AG20443 (cell line): ENCODE results near the gene SLC39A6.
"Not testable (repeated sequence)": the region's sequence is repeated elsewhere in the genome, so short reads cannot be mapped to it uniquely, and the experiment has no call there.

Experiments
- DNase-seq: peaks from one replicate; pipeline ENCODE4 v3.0.0; 2012; ENCODE audit warnings: low spot score, mixed read lengths

Gene SLC39A6

DNA sequence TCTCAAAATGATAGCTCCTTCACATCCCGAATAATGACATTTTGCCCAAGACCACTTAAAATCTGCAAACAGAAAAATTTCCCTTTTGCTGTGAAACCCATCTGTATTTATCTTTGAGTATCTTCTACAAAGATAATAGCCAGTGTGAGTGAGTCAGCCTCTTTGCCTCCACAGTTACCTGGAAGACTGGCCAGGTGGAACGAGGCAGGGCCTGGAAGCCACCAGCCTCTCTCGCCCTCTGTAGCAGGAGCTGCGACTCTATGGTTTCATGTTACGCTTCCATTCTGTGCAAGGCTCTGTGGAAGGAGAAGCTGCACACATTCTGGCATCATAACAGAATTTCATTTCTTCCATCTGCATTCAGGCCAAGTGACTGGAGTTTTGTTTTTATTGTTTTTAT lies 10.1 kb upstream of the SLC39A6 start:
- no peak for DNase-seq

DNA sequence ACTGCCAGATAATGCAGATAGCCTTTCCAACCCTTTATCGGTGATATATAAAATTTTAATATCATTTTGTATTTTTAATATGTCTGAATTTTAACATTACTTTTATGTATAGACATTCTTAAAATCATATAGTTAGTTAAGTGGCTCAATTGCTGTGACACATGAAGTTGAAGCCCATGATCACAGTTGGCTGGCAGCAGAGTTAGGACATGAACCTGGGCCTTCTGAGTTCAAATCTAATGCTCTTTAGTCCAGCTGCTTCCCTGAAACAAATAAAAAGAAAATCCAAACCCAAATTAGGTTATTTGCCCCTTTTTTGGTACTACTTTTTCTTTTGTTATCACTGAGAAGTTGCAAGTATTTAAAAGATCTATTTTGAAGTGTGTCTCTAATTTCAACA lies 6.1 kb upstream of the SLC39A6 start:
- no peak for DNase-seq

DNA sequence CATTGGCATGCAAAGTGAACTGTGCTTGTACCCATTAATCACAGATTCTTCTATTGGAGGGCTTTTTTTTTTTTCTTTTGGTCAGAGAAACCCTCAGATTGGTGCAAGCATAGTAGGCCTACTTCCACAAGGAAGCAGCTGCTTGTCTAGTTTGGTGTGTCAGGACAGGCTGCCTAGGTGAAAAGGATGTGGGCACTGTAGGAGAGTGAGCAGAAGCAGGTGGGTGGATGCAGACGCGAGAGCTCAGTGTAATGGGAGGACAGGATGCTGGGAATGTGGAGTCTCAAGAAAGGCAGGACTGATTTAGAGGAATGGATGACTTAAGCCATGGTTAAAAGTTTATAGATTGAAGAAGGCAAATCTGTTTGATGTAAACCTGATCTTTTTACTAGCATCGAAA lies 3.6 kb upstream of the SLC39A6 start:
- DNase-seq: no peak

- DNase-seq: no peak
These were observed 2.7 kb upstream of the SLC39A6 start for GRCh38 chr18:36131692-36132483.

GRCh38 chr18:36130883-36131653 lies 1.9 kb upstream of the SLC39A6 start:
- no peak for DNase-seq

GRCh38 chr18:36130039-36130831 lies 1.1 kb upstream of the SLC39A6 start:
- peak; percentile 9 for DNase-seq

DNA sequence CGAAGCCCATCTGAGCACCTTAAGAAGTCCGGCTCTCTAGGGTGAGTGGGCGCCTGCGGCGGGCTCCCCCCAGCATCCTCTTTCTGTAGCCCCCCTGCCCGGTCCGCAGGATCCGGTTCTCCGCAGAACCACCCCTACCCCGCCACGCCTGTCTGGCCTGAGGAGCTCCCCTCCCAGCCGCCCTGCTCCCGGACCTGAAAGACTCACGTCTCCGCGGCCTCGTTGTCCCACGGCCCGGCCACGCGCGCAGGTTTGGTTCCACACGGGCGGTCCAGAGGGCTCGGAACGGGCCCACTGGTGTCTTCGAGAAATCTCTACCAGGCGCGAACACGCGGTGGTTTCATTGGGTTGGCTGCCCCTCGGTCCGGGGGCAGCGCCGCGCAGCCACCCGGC lies 237 bp downstream of the SLC39A6 start:
- no peak for DNase-seq

GRCh38 chr18:36128530-36128870 lies 640 bp downstream of the SLC39A6 start:
- DNase-seq: peak; percentile 49

DNA sequence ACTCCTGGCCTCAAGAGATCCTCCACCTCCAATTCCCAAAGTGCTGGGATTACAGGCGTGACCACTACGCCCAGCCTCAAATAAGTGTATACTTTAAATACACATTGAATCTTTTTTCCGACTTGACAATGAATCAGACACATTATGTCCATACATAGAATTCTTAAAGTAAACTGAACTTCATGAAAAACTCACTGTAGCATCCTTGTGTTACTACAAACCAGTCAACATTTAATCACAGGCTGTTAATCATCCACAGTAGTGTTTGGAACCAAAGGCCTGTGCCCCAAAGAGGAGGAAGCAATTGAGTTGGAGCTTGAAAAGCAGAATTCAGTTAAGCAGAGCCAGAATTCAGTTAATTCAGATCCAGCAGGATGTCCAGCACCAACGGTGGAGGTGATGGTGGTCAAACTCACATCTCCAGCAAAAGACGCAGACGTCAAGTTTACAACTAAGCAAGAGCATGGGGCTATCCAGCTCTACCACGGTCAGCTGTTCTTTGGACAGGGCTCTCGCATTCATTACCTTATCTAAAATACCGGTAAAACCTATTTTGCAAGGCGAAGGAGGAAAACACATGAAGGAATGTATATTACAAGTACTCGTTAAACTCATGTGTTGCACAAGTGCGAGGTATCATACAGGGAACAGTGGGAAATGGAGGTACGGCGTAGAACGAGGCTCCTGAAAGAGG lies 1.2 kb downstream of the SLC39A6 start:
- no peak for DNase-seq

DNA sequence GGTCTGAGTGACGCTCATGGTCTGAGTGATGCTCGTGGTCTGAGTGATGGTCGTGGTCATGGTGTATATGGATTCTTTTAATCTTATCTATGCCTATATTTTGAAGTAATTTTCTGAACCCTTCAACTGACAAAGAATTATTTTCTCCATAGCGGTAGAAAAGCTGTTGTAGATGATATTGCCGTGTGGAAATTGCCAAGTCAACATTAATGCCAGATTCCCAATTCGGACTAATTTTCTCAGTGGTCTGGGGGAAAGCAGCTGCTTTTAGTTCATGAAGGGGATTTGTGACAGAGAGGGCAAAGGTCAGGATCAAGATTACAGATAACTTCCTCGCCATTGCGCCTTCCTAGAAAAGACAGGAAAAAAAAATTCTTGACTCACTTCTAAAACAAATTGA lies 2.5 kb downstream of the SLC39A6 start:
- DNase-seq: no peak

- DNase-seq: no peak
These were observed 4.3 kb downstream of the SLC39A6 start for GRCh38 chr18:36124841-36125240.

DNA sequence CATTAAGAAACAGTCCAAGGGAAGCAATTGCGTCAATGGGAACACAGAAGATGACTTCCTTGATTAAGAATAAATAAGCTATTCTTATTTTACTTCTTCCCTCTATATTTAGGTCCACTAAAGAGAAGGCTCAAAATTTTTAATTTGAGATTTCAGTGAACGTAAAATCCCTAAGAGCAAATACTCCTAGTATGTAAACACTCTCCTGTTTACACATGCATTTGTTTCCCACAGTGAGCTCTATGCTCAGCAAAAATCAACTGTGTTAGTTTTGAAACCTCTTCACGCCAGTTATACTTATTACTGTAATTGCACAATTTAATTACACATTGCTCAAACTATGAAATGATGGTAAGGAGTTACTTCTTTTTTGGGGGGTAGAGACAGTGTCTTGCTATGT lies 8.8 kb downstream of the SLC39A6 start:
- no peak for DNase-seq

- not testable (repeated sequence) for DNase-seq
These were observed 12.4 kb downstream of the SLC39A6 start for GRCh38 chr18:36116771-36117170.

DNA sequence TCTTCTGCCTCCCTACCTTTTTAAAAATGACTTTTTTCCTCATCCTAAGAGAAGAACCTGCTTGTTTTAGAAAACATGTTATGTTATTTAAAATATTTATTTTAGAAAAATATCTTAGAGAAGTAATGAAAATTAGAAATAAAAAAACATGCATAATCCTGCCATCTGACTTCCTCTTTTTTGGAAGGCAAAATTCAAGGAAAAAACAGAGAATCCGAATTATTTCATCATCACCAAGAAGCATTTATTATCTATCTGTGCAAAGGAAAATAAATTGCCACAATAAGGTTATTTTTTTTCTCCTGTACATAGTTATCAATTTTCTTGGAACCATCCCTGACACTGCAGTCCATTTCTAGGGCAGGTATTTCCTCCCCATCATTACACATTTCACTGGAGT lies 14.4 kb downstream of the SLC39A6 start:
- no peak for DNase-seq

DNA sequence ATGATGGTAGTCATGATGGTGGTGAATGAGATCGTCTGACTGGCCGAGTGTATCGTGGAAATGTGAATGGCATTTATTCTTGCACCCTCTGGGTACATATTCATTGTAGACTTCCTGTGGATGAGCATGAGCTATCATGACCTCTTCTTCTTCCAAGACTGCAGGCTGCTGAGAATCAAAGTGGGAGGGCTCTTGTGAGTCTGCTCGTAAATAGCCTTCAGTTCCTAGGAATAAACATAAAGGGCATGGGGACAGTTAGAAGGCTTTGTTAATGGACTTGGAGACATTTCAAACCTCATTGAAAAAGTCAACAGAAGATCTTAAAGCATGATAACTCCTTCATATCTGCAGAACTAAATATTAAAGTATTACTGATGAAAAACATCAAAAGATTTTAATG lies 14.9 kb downstream of the SLC39A6 start:
- no peak for DNase-seq

GRCh38 chr18:36112302-36112701 lies 16.8 kb downstream of the SLC39A6 start:
- DNase-seq: no peak

GRCh38 chr18:36109737-36110136 lies 19.4 kb downstream of the SLC39A6 start:
- no peak for DNase-seq

- DNase-seq: no peak
These were observed 20.5 kb downstream of the SLC39A6 start for GRCh38 chr18:36108601-36109000.

- DNase-seq: no peak
These were observed 20.9 kb downstream of the SLC39A6 start for GRCh38 chr18:36108196-36108595.

- DNase-seq: no peak
These were observed 21.7 kb downstream of the SLC39A6 start for GRCh38 chr18:36107477-36107876.

GRCh38 chr18:36104749-36105148 lies 24.4 kb downstream of the SLC39A6 start:
- no peak for DNase-seq

GRCh38 chr18:36101943-36102342 lies 27.2 kb downstream of the SLC39A6 start:
- no peak for DNase-seq
